ENCODE measurements around the gene CLIC4.
"Not testable (repeated sequence)": the region's sequence is repeated elsewhere in the genome, so short reads cannot be mapped to it uniquely, and the experiment has no call there.

Gene CLIC4

DNA sequence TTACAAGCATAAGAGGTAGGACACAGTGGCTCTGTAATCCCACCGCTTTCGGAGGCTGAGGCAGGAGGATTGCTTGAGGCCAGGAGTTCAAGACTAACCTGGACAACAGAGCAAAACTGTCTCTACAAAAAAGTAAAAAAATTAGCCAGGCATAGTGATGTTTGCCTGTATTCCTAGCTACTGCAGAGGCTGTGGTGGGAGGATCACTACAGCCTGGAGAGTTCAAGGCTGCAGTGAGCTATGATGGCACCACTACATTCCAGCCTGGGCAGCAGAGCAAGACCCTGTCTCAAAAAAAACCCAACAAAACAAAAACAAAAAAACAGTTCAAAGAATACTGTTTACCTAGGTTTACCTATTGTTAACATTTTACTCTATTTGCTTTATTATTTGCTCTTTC, 37.4 kb downstream of the CLIC4 start:
- no peak for DNase-seq (ENCODE audit: extremely low read depth, low read depth)
- TF ChIP-seq, protein P1, sequence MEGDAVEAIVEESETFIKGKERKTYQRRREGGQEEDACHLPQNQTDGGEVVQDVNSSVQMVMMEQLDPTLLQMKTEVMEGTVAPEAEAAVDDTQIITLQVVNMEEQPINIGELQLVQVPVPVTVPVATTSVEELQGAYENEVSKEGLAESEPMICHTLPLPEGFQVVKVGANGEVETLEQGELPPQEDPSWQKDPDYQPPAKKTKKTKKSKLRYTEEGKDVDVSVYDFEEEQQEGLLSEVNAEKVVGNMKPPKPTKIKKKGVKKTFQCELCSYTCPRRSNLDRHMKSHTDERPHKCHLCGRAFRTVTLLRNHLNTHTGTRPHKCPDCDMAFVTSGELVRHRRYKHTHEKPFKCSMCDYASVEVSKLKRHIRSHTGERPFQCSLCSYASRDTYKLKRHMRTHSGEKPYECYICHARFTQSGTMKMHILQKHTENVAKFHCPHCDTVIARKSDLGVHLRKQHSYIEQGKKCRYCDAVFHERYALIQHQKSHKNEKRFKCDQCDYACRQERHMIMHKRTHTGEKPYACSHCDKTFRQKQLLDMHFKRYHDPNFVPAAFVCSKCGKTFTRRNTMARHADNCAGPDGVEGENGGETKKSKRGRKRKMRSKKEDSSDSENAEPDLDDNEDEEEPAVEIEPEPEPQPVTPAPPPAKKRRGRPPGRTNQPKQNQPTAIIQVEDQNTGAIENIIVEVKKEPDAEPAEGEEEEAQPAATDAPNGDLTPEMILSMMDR (IDR thresholded peaks at IDR 0.05; ENCODE audit: low read depth, low read length): no peak

GRCh38 chr1:24783713-24784112, 38.5 kb downstream of the CLIC4 start:
- TF ChIP-seq, protein P1 (IDR thresholded peaks at IDR 0.05; ENCODE audit: low read depth, low read length): no peak
- no peak for DNase-seq (ENCODE audit: extremely low read depth, low read depth)

GRCh38 chr1:24786191-24786590, 40.9 kb downstream of the CLIC4 start:
- TF ChIP-seq, protein P1 (IDR thresholded peaks at IDR 0.05; ENCODE audit: low read depth, low read length): no peak
- peak; percentile 27 for DNase-seq (ENCODE audit: extremely low read depth, low read depth)

DNA sequence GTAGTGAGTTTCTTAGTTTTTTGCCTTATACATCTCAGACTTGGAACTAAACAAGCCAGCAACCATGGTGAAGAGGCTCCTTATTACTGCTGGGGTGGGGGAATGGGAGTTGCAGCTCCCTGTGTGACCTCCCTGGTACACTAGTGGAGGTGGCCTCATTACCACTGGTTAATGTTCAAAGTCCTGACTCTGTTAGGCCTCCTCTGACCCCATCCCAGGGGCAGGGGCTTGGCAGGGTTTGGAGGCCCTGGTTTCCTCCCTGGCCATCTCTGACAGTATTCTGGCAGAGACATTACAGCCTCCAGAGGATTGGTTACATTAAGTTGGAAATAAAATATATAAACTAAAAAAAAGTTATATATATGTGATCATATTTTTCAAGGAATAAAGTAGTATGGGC, 45.2 kb downstream of the CLIC4 start:
- TF ChIP-seq, protein P1 (IDR thresholded peaks at IDR 0.05; ENCODE audit: low read depth, low read length): no peak
- DNase-seq (ENCODE audit: extremely low read depth, low read depth): no peak

GRCh38 chr1:24793447-24794129, 48.3 kb downstream of the CLIC4 start:
- TF ChIP-seq, protein P1 (IDR thresholded peaks at IDR 0.05; ENCODE audit: low read depth, low read length): no peak

GRCh38 chr1:24794130-24794502, 48.9 kb downstream of the CLIC4 start:
- not testable (repeated sequence) for DNase-seq (ENCODE audit: extremely low read depth, low read depth)

More at GRCh38 chr1:24793447-24794129, 48.3 kb downstream of the CLIC4 start:
- no peak for DNase-seq (ENCODE audit: extremely low read depth, low read depth)

- TF ChIP-seq, protein P1 (IDR thresholded peaks at IDR 0.05; ENCODE audit: low read depth, low read length): no peak
- no peak for DNase-seq (ENCODE audit: extremely low read depth, low read depth)
Observed at GRCh38 chr1:24795236-24795635, 50.0 kb downstream of the CLIC4 start.

DNA sequence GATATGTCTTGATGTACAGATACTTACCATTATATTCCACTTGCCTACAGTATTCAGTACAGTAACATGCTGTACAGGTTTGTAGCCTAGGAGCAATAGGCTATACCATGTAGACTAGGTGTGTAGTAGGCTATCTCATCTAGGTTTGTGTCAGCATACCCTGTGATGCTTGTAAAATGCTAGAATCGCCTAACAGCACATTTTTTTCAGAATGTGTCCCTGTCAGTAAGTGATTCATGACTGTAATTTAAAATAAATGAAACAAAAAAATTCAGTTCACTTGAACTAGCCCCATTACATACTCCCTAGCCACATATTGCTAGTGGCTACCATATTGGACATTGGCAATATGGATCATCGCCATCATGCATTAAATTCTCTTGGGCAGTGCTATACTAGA, 51.3 kb downstream of the CLIC4 start:
- TF ChIP-seq, protein P1 (IDR thresholded peaks at IDR 0.05; ENCODE audit: low read depth, low read length): no peak
- DNase-seq (ENCODE audit: extremely low read depth, low read depth): no peak

- not testable (repeated sequence) for DNase-seq (ENCODE audit: extremely low read depth, low read depth)
Observed at GRCh38 chr1:24799242-24799641, 54.0 kb downstream of the CLIC4 start.

All from AG09319 (cell line).